MCF 10A (cell line): ENCODE results near the gene ALDH1A1. TPM values are rescaled to one million over a fixed set of nuclear protein-coding genes. Genes with fewer than 3 reads are reported as not detected.

Experiments used
- BruUV-seq: library from RNA; stranded (reverse); fragments of 400-500 nt; replicated peaks from 2 replicates; lab custom pipeline; 2021; lab: Mats Ljungman, UMichigan
- CTCF ChIA-PET: fragments of 300-600 bp; sonication (Branson Sonifier 250); formaldehyde crosslinking; extraction: SDS; loops from one replicate; lab custom pipeline; 2021; ENCODE audit warnings: antibody characterized with exemption, inconsistent platforms; lab: Yijun Ruan, JAX
- POLR2A ChIA-PET: fragments of 300-600, 350-650 bp; sonication (Branson Sonifier 250); formaldehyde crosslinking; extraction: SDS; loops from one replicate; lab custom pipeline; 2020; ENCODE audit warnings: antibody characterized with exemption, inconsistent platforms; lab: Yijun Ruan, JAX
- DNase-seq: peaks from one replicate; pipeline ENCODE4 v3.0.0-alpha.2; 2018; ENCODE audit not compliant: unreplicated experiment
- H3K27ac Mint-ChIP-seq: one replicate; pipeline ENCODE4 v1.8.0; 2022; ENCODE audit warnings: mild to moderate bottlenecking, low read depth, mixed read lengths; ENCODE audit not compliant: unreplicated experiment
- H3K27me3 Mint-ChIP-seq: one replicate; pipeline ENCODE4 v1.8.0; 2022; ENCODE audit warnings: mixed read lengths; ENCODE audit not compliant: insufficient read depth, unreplicated experiment
- H3K36me3 Mint-ChIP-seq: one replicate; pipeline ENCODE4 v1.8.0; 2022; ENCODE audit warnings: mild to moderate bottlenecking, moderate library complexity, mixed read lengths; ENCODE audit not compliant: insufficient read depth, unreplicated experiment
- H3K4me1 Mint-ChIP-seq: one replicate; pipeline ENCODE4 v1.8.0; 2022; ENCODE audit warnings: mixed read lengths; ENCODE audit not compliant: insufficient read depth, unreplicated experiment
- H3K4me3 Mint-ChIP-seq: one replicate; pipeline ENCODE4 v1.8.0; 2022; ENCODE audit warnings: mild to moderate bottlenecking, moderate library complexity, mixed read lengths; ENCODE audit not compliant: unreplicated experiment
- H3K9me3 Mint-ChIP-seq: one replicate; pipeline ENCODE4 v1.8.0; 2022; ENCODE audit warnings: mixed read lengths; ENCODE audit not compliant: unreplicated experiment
- CTCF ChIP-seq: fragments of 200-600 bp; IDR thresholded peaks from one replicate; pipeline ENCODE4 v1.8.0; 2022; ENCODE audit warnings: antibody characterized with exemption, mild to moderate bottlenecking; ENCODE audit not compliant: unreplicated experiment
- intact Hi-C: fragments of 100-400 bp; cut with micrococcal nuclease; formaldehyde crosslinking; loops from 2 replicates; pipeline ENCODE4 v1.14.1; 2022
- total RNA-seq: library from RNA; stranded (reverse); gene quantifications from 2 replicates; pipeline ENCODE4 v1.2.3, GENCODE V29; 2022

Gene ALDH1A1
- total RNA-seq, 1 experiment from 2014 or later: not detected

- no peak overlapping the region for H3K4me3 Mint-ChIP-seq
- H3K9me3 Mint-ChIP-seq: no peaks in the 10 kb centered on the region
- no peaks in the 10 kb centered on the region for H3K4me1 Mint-ChIP-seq
- no TSS peak for BruUV-seq
- H3K27me3 Mint-ChIP-seq: peaks cover 29% of the 10 kb centered on the region
- intact Hi-C loops: loop anchor here (10.0 kb wide), 1 partner anchor 52 kb away; no protein-coding TSS in a partner anchor
- no peak for TF ChIP-seq CTCF
- H3K27ac Mint-ChIP-seq: no peak overlapping the region
- DNase-seq: no peak
- no peaks in the 10 kb centered on the region for H3K36me3 Mint-ChIP-seq
- ChIA-PET POLR2A (no interaction called here), CTCF (interaction anchor here (0.6 kb wide), 1 partner anchor 62 kb away, joined by 4 read pairs; no protein-coding TSS in a partner anchor)
These were observed 43.9 kb upstream of the ALDH1A1 start for GRCh38 chr9:72996684-72997314.

- Mint-ChIP-seq H3K27ac (no peak overlapping the region), H3K9me3 (no peaks in the 10 kb centered on the region), H3K4me3 (no peak overlapping the region), H3K36me3 (no peaks in the 10 kb centered on the region), H3K27me3 (peaks cover 22% of the 10 kb centered on the region), H3K4me1 (no peaks in the 10 kb centered on the region)
- no peak for DNase-seq
- no TSS peak for BruUV-seq
- no peak for TF ChIP-seq CTCF
- ChIA-PET POLR2A (no interaction called here), CTCF (interaction anchor here (0.6 kb wide), 1 partner anchor 63 kb away, joined by 4 read pairs; no protein-coding TSS in a partner anchor)
- intact Hi-C loops: loop anchor here (10.0 kb wide), 1 partner anchor 51 kb away; no protein-coding TSS in a partner anchor
These were observed 43.3 kb upstream of the ALDH1A1 start for GRCh38 chr9:72996114-72996513.

GRCh38 chr9:72995131-72996024 lies 42.5 kb upstream of the ALDH1A1 start:
- Mint-ChIP-seq H3K27me3 (peaks cover 19% of the 10 kb centered on the region), H3K4me1 (no peaks in the 10 kb centered on the region), H3K4me3 (no peak overlapping the region), H3K27ac (no peak overlapping the region), H3K36me3 (no peaks in the 10 kb centered on the region), H3K9me3 (no peaks in the 10 kb centered on the region)
- intact Hi-C loops: loop anchor here (10.0 kb wide), 1 partner anchor 51 kb away; no protein-coding TSS in a partner anchor
- no TSS peak for BruUV-seq
- ChIA-PET POLR2A (no interaction called here), CTCF (interaction anchor here (0.8 kb wide), 1 partner anchor 124 kb away, joined by 3 read pairs; no protein-coding TSS in a partner anchor)
- no peak for TF ChIP-seq CTCF
- DNase-seq: no peak

GRCh38 chr9:72991772-72992171 lies 38.9 kb upstream of the ALDH1A1 start:
- POLR2A ChIA-PET: interaction anchor here (0.8 kb wide), 1 partner anchor 48 kb away, joined by 3 read pairs; no protein-coding TSS in a partner anchor
- CTCF ChIA-PET: interaction anchor here (1.5 kb wide), 1 partner anchor 31 kb away, joined by 4 read pairs; no protein-coding TSS in a partner anchor

More at GRCh38 chr9:72991772-72992171, 38.9 kb upstream of the ALDH1A1 start:
- DNase-seq: no peak
- BruUV-seq: no TSS peak
- Mint-ChIP-seq H3K9me3 (no peaks in the 10 kb centered on the region), H3K4me1 (peaks cover 6% of the 10 kb centered on the region), H3K36me3 (no peaks in the 10 kb centered on the region), H3K27ac (no peak overlapping the region), H3K27me3 (no peaks in the 10 kb centered on the region), H3K4me3 (no peak overlapping the region)
- intact Hi-C loops: loop anchor here (10.0 kb wide), 1 partner anchor 47 kb away; no protein-coding TSS in a partner anchor
- TF ChIP-seq CTCF: no peak
